Natural killer cell (primary cell): ENCODE measurements around the gene NHLRC4. TPM values are rescaled to one million over a fixed set of nuclear protein-coding genes. Genes with fewer than 3 reads are reported as not detected.

Experiments used
- ATAC-seq, 3 donors: fragments of 150-1000 bp in 2 of 3; fragments of 200-7000 bp in 1 of 3; cut with Tn5 transposase; 1 replicate in 1 of 3; 2 replicates in 2 of 3; pipeline ENCODE4 v1.10.0; 2021; ENCODE audit warnings: mild to moderate bottlenecking in 2 of 3, moderate library complexity in 2 of 3
- DNase-seq, 2 donors: peaks; one replicate each; pipeline versions ENCODE4 v3.0.0 to v3.0.0-alpha.2; 2013 to 2021; ENCODE audit warnings: mixed read lengths in 1 of 2
- H3K27ac ChIP-seq: one replicate; pipeline ENCODE4 v1.5.1; 2013; ENCODE audit warnings: mild to moderate bottlenecking, low read length
- H3K27me3 ChIP-seq: one replicate; pipeline ENCODE4 v1.6.1; 2013; ENCODE audit warnings: low read length; ENCODE audit not compliant: control insufficient read depth, insufficient read depth
- H3K36me3 ChIP-seq: one replicate; pipeline ENCODE4 v1.6.1; 2013; ENCODE audit warnings: low read length; ENCODE audit not compliant: control insufficient read depth, insufficient read depth
- H3K4me1 ChIP-seq: one replicate; pipeline ENCODE4 v1.6.1; 2013; ENCODE audit warnings: low read length; ENCODE audit not compliant: control insufficient read depth, insufficient read depth
- H3K4me3 ChIP-seq: one replicate; pipeline ENCODE4 v1.5.1; 2013; ENCODE audit warnings: low read length
- H3K9me3 ChIP-seq: one replicate; pipeline ENCODE4 v1.6.1; 2013; ENCODE audit warnings: low read length; ENCODE audit not compliant: control insufficient read depth, insufficient read depth
- H3K27ac Mint-ChIP-seq, 2 donors: one replicate each; pipeline ENCODE4 v1.8.0; 2022; ENCODE audit warnings: mild to moderate bottlenecking in 2 of 2, mixed read lengths in 2 of 2, moderate library complexity in 1 of 2
- H3K27me3 Mint-ChIP-seq, 2 donors: one replicate each; pipeline ENCODE4 v1.8.0; 2022; ENCODE audit warnings: low read depth in 2 of 2, mixed read lengths in 2 of 2
- H3K36me3 Mint-ChIP-seq: one replicate; pipeline ENCODE4 v1.8.0; 2022; ENCODE audit warnings: mixed read lengths
- H3K4me1 Mint-ChIP-seq, 2 donors: one replicate each; pipeline ENCODE4 v1.8.0; 2022; ENCODE audit warnings: mixed read lengths in 2 of 2
- H3K4me3 Mint-ChIP-seq: one replicate; pipeline ENCODE4 v1.8.0; 2022; ENCODE audit warnings: mild to moderate bottlenecking, moderate library complexity, mixed read lengths
- H3K9me3 Mint-ChIP-seq, 2 donors: one replicate each; pipeline ENCODE4 v1.8.0; 2022; ENCODE audit warnings: mixed read lengths in 2 of 2
- CTCF ChIP-seq: fragments of 200-600 bp; IDR thresholded peaks from one replicate; pipeline ENCODE4 v1.8.0; 2022; ENCODE audit warnings: antibody characterized with exemption
- WGBS: methylation state at CpG from one replicate; pipeline ENCODE4 v1.1.7; 2013; ENCODE audit warnings: missing lambda C conversion rate; ENCODE audit not compliant: insufficient coverage; 5-methylcytosine and 5-hydroxymethylcytosine counted together
- intact Hi-C: fragments of 100-400 bp; cut with micrococcal nuclease; formaldehyde crosslinking; loops from one replicate; pipeline ENCODE4 v1.14.2; 2022
- total RNA-seq, 4 donors: library from RNA; stranded (reverse); fragments of 120-200 nt in 1 of 4; gene quantifications; one replicate each; pipeline versions ENCODE4 v1.2.3 to v1.2.4, GENCODE V29; 2013 to 2022

Gene NHLRC4
- total RNA-seq, 3 donors from 2014 or later (not counting 1 experiment from before 2014, with no cell fraction given) = 0.28 to 0.75 (median 0.35) TPM

- Histone ChIP-seq H3K36me3 (no peaks in the 10 kb centered on the region), H3K4me1 (peaks cover 86% of the 10 kb centered on the region), H3K9me3 (no peaks in the 10 kb centered on the region), H3K27ac (peak overlapping the region; percentile 66), H3K4me3 (peak overlapping the region; percentile 77), H3K27me3 (no peaks in the 10 kb centered on the region)
- no peaks in the 10 kb centered on the region for H3K9me3 Mint-ChIP-seq
- peaks cover 24 to 46% of the 10 kb centered on the region in 2 donors for H3K4me1 Mint-ChIP-seq
- TF ChIP-seq CTCF = no peak
- WGBS = 46% methylated on average over 23 of the region's 23 CpGs
- H3K27me3 Mint-ChIP-seq = no peaks in the 10 kb centered on the region
- ATAC-seq (peak in 1 of 3 donors; percentile 14), DNase-seq (no peak)
- peak overlapping the region; percentile 89 to 90 for H3K27ac Mint-ChIP-seq
- H3K4me3 Mint-ChIP-seq = peak overlapping the region; percentile 95
- intact Hi-C loops = no loop called here
- H3K36me3 Mint-ChIP-seq = no peaks in the 10 kb centered on the region
These were observed 36.5 kb upstream of the NHLRC4 start for GRCh38 chr16:530111-530817.

GRCh38 chr16:531494-532125, 35.2 kb upstream of the NHLRC4 start:
- H3K4me3 Mint-ChIP-seq = peak overlapping the region; percentile 52
- WGBS = 63% methylated on average over 14 of the region's 16 CpGs

GRCh38 chr16:533391-534123, 33.2 kb upstream of the NHLRC4 start:
- Mint-ChIP-seq H3K4me1 (peaks cover 18 to 30% of the 10 kb centered on the region in 2 donors), H3K4me3 (no peak overlapping the region), H3K27ac (peak overlapping the region in 1 of 2 donors; percentile 90), H3K36me3 (no peaks in the 10 kb centered on the region), H3K27me3 (no peaks in the 10 kb centered on the region), H3K9me3 (no peaks in the 10 kb centered on the region)
- DNase-seq = no peak
- no peaks in the 10 kb centered on the region for H3K27me3 ChIP-seq
- H3K4me1 ChIP-seq = peaks cover 72% of the 10 kb centered on the region
- peaks cover 12% of the 10 kb centered on the region for H3K36me3 ChIP-seq
- intact Hi-C loops = no loop called here
- no peak for ATAC-seq
- TF ChIP-seq CTCF = no peak
- H3K4me3 ChIP-seq = no peak overlapping the region
- peak overlapping the region; percentile 7 for H3K27ac ChIP-seq
- whole genome bisulfite sequencing = 93% methylated on average over 30 of the region's 30 CpGs
- no peaks in the 10 kb centered on the region for H3K9me3 ChIP-seq

More at GRCh38 chr16:531494-532125, 35.2 kb upstream of the NHLRC4 start:
- no peaks in the 10 kb centered on the region for H3K27me3 ChIP-seq
- H3K9me3 ChIP-seq = no peaks in the 10 kb centered on the region
- no peak overlapping the region for H3K4me3 ChIP-seq
- H3K27ac ChIP-seq = peak overlapping the region; percentile 66
- peak overlapping the region; percentile 89 to 90 for H3K27ac Mint-ChIP-seq
- no peak for ATAC-seq
- DNase-seq = no peak
- intact Hi-C loops = no loop called here
- H3K9me3 Mint-ChIP-seq = no peaks in the 10 kb centered on the region
- TF ChIP-seq CTCF = no peak
- peaks cover 81% of the 10 kb centered on the region for H3K4me1 ChIP-seq
- peaks cover 2% of the 10 kb centered on the region for H3K36me3 ChIP-seq
- peaks cover 18 to 35% of the 10 kb centered on the region in 2 donors for H3K4me1 Mint-ChIP-seq
- H3K27me3 Mint-ChIP-seq = no peaks in the 10 kb centered on the region
- H3K36me3 Mint-ChIP-seq = no peaks in the 10 kb centered on the region
